Colonic mucosa (tissue), 4 donors: ENCODE measurements around the gene SH3GL2. TPM values are rescaled to one million over a fixed set of nuclear protein-coding genes. Genes with fewer than 3 reads are reported as not detected.
A peak's percentile ranks its signal among the peaks of the same experiment; 100 is the strongest.

Experiments used
- DNase-seq: peaks from one replicate; pipeline ENCODE4 v3.0.0-alpha.2; 2020
- H3K27ac ChIP-seq: fragments of 200-600 bp; one replicate; pipeline ENCODE4 v1.8.0; 2021
- H3K27me3 ChIP-seq: fragments of 200-600 bp; one replicate; pipeline ENCODE4 v1.8.0; 2021
- H3K36me3 ChIP-seq: fragments of 200-600 bp; one replicate; pipeline ENCODE4 v1.8.0; 2021
- H3K4me1 ChIP-seq: fragments of 200-600 bp; one replicate; pipeline ENCODE4 v1.8.0; 2021; ENCODE audit warnings: mild to moderate bottlenecking
- H3K4me3 ChIP-seq: fragments of 200-600 bp; one replicate; pipeline ENCODE4 v1.8.0; 2021
- H3K9ac ChIP-seq, 2 donors: one replicate each; pipeline ENCODE4 v1.7.0; 2013; ENCODE audit warnings: control low read depth in 2 of 2, low read depth in 2 of 2, low read length in 2 of 2
- H3K9me3 ChIP-seq: fragments of 200-600 bp; one replicate; pipeline ENCODE4 v1.8.0; 2021
- CTCF ChIP-seq: fragments of 200-600 bp; IDR thresholded peaks from one replicate; pipeline ENCODE4 v1.8.0; 2022; ENCODE audit warnings: antibody characterized with exemption, mild to moderate bottlenecking
- intact Hi-C: fragments of 100-400 bp; cut with DNase I; formaldehyde crosslinking; loops from one replicate; pipeline ENCODE4 v1.14.1; 2022
- total RNA-seq, 2 donors: library from RNA; stranded (reverse); fragmentation: NEBNext Ultra II Directional in 1 of 2; extraction: Animal tissue kit (Norgen Biotek cat#: 25700) in 1 of 2; gene quantifications; one replicate each; pipeline ENCODE4 v1.2.1, GENCODE V29; 2021
- donor health status: healthy.
- donor health status: DM: no; HTN: no; CAD: no.
- donor health status: DM: no; HTN: no; CAD: no.

The SH3GL2 gene
- total RNA-seq, 2 donors from 2014 or later: 1.1 TPM

- intact Hi-C loops: no loop called here
- Histone ChIP-seq H3K4me3 (no peak overlapping the region), H3K36me3 (no peaks in the 10 kb centered on the region), H3K4me1 (no peaks in the 10 kb centered on the region), H3K9ac (no peak overlapping the region), H3K9me3 (no peaks in the 10 kb centered on the region), H3K27me3 (no peaks in the 10 kb centered on the region), H3K27ac (no peak overlapping the region)
- TF ChIP-seq CTCF: no peak
- no peak for DNase-seq
These were observed 146.6 kb downstream of the SH3GL2 start for GRCh38 chr9:17725399-17726010.

- no peak overlapping the region for H3K4me3 ChIP-seq
- intact Hi-C loops: no loop called here
- no peaks in the 10 kb centered on the region for H3K4me1 ChIP-seq
- DNase-seq: no peak
- no peaks in the 10 kb centered on the region for H3K36me3 ChIP-seq
- H3K27me3 ChIP-seq: no peaks in the 10 kb centered on the region
- TF ChIP-seq CTCF: no peak
- H3K27ac ChIP-seq: no peak overlapping the region
- H3K9me3 ChIP-seq: no peaks in the 10 kb centered on the region
- H3K9ac ChIP-seq: no peak overlapping the region
These were observed 147.4 kb downstream of the SH3GL2 start for GRCh38 chr9:17726298-17726697.

GRCh38 chr9:17730899-17731298 lies 152.0 kb downstream of the SH3GL2 start:
- H3K27me3 ChIP-seq: no peaks in the 10 kb centered on the region
- H3K27ac ChIP-seq: no peak overlapping the region
- H3K36me3 ChIP-seq: no peaks in the 10 kb centered on the region
- no peaks in the 10 kb centered on the region for H3K4me1 ChIP-seq
- no peak for TF ChIP-seq CTCF
- no peaks in the 10 kb centered on the region for H3K9me3 ChIP-seq
- intact Hi-C loops: no loop called here
- no peak overlapping the region for H3K9ac ChIP-seq
- no peak overlapping the region for H3K4me3 ChIP-seq
- DNase-seq: no peak

- Histone ChIP-seq H3K27ac (no peak overlapping the region), H3K4me1 (no peaks in the 10 kb centered on the region), H3K36me3 (no peaks in the 10 kb centered on the region), H3K9me3 (no peaks in the 10 kb centered on the region), H3K27me3 (no peaks in the 10 kb centered on the region), H3K4me3 (no peak overlapping the region), H3K9ac (no peak overlapping the region)
- TF ChIP-seq CTCF: no peak
- intact Hi-C loops: no loop called here
- DNase-seq: no peak
These were observed 152.4 kb downstream of the SH3GL2 start for GRCh38 chr9:17731308-17731707.

GRCh38 chr9:17734674-17735073 lies 155.8 kb downstream of the SH3GL2 start:
- peak; percentile 25 for DNase-seq
- H3K4me3 ChIP-seq: no peak overlapping the region
- H3K27ac ChIP-seq: no peak overlapping the region
- no peaks in the 10 kb centered on the region for H3K27me3 ChIP-seq
- no peaks in the 10 kb centered on the region for H3K36me3 ChIP-seq
- intact Hi-C loops: no loop called here
- H3K9ac ChIP-seq: no peak overlapping the region
- no peaks in the 10 kb centered on the region for H3K4me1 ChIP-seq
- no peak for TF ChIP-seq CTCF
- no peaks in the 10 kb centered on the region for H3K9me3 ChIP-seq
